SHP77 (cell line): ENCODE data around the gene LYSMD3.
"Not testable (repeated sequence)": the region's sequence is repeated elsewhere in the genome, so short reads cannot be mapped to it uniquely, and the experiment has no call there.

Experiments used
- DNase-seq, 2 experiments: peaks; one replicate each; lab custom pipeline; 2025; lab: John Stamatoyannopoulos, UW

LYSMD3 gene

GRCh38 chr5:90529194-90529938, at the start of gene LYSMD3:
TSS of gene LYSMD3 (minus strand) at chr5:90529584. CDS start at chr5:90525289, 4,295 bp downstream.
- peak; percentile 94 to 95 for DNase-seq

DNA sequence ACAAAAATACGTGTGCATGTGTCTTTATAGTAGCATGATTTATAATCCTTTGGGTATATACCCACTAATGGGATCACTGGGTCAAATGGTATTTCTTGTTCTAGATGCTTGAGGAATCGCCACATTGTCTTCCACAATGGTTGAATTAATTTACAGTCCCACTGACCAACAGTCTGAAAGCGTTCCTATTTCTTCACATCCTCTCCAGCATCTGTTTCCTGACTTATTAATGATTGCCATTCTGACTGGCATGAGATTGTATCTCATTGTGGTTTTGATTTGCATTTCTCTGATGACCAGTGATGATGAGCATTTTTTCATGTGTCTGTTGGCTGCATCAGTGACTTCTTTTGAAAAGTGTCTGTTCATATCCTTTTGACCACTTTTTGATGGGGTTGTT, 47.2 kb upstream of the LYSMD3 start:
- not testable (repeated sequence) for DNase-seq

- DNase-seq: no peak
Measured at GRCh38 chr5:90575712-90576111, 46.3 kb upstream of the LYSMD3 start.

DNA sequence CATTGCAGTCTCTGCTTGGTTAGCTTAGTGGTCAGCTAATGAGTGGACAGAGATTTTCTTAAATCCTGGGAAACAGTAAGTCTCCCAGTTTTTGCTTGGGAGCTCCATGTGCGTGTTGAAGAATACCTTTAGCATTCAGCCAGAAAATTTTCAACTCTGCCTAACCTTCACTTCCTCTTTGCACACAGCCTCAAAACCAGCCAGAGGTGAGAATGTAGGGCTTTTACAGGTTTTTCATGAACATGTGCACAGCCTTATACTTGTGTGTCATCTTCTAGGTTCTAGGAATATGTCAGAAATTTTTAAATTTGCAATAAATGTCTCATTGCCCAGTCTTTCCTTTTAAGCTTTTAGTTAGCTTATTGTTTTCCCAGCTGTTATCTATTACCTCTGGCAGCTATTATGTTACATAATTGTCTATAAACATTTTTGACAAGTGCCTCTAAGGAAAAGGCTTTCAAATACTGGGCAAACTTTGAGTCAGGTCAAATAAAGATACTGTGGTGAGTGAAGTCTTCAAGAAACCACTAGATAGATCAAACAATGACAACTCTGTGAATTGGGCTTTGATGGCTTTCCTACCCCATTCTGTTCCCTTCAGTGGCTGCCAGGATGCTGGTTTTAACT, 41.9 kb upstream of the LYSMD3 start:
- DNase-seq: no peak

DNA sequence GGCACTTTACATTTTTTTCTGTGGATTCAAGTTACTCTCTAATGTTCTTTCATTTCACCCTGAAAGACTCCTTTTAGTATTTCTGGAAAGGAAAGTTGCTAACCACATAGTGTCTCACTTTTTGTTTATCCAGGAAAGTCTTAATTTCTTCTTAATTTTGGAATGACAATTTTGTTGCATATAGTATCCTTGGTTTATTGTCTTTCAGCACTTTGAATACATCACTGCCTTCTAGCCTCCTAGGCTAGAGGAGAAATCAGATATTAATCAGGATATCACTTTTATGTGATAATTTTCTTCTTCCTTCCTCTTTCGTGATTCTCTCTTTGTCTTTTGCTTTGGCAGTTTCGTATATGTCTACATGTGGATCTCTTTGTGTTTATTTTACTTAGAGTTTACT, 40.6 kb upstream of the LYSMD3 start:
- DNase-seq: no peak

GRCh38 chr5:90569084-90569483, 39.7 kb upstream of the LYSMD3 start:
- no peak for DNase-seq

GRCh38 chr5:90565491-90565890, 36.1 kb upstream of the LYSMD3 start:
- DNase-seq: no peak

DNA sequence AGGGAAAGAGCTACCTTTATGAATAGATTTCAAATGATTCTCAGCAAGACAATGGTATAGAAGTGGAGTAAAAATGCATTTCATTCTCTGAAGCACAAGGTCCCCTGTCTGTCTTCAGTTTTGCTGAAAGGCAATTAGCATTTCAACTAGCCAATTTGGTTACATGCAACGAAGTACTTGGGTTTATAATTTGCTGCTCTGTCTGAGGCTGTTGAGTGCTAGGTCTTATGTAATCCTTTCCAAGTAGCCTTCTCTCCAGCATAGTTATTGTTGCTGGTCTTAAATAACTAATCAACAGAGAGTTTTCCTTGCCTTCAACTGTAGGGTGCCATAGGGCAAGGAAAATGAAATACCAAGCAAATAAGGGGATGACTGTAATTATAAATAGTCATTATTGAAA, 33.7 kb upstream of the LYSMD3 start:
- DNase-seq: no peak

- DNase-seq: peak; percentile 22 to 54
Measured at GRCh38 chr5:90562341-90562740, 33.0 kb upstream of the LYSMD3 start.

DNA sequence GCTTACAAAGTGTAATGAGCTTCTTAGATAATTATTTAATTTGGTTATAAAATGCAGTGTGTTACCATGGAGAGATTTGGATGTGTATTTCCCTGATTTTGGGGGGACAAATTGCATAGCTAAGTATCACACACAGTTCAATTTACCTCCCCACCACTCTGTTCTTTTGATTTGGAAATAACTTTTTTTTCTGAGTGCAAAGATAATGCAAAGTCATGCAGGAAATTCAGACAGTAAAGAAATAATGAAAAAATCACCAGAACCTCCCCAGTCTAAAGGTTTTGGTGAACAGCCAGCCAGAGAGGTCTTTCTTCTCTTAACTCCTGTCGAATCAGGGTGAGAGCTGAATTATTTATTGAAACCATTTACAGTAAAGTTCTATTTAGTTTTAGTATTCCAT, 32.4 kb upstream of the LYSMD3 start:
- DNase-seq: no peak

DNA sequence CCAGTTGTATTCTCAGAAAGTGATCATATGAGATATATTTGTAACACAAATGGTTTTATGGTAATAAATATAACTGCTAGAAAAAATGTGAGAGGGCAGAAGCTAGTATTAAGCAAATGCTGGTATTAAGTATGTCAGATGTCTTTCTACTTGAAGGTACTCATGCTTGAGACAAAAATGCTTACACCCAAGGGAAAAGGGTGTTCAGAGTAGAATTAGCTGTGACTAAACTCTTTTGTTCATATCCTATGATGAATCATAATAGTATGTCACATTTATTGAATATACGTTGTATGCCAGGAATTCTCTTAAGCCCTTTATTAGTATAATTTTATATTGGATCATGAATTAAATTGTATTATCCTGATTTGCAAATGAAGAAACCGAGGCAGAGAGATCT, 31.4 kb upstream of the LYSMD3 start:
- DNase-seq: no peak

DNA sequence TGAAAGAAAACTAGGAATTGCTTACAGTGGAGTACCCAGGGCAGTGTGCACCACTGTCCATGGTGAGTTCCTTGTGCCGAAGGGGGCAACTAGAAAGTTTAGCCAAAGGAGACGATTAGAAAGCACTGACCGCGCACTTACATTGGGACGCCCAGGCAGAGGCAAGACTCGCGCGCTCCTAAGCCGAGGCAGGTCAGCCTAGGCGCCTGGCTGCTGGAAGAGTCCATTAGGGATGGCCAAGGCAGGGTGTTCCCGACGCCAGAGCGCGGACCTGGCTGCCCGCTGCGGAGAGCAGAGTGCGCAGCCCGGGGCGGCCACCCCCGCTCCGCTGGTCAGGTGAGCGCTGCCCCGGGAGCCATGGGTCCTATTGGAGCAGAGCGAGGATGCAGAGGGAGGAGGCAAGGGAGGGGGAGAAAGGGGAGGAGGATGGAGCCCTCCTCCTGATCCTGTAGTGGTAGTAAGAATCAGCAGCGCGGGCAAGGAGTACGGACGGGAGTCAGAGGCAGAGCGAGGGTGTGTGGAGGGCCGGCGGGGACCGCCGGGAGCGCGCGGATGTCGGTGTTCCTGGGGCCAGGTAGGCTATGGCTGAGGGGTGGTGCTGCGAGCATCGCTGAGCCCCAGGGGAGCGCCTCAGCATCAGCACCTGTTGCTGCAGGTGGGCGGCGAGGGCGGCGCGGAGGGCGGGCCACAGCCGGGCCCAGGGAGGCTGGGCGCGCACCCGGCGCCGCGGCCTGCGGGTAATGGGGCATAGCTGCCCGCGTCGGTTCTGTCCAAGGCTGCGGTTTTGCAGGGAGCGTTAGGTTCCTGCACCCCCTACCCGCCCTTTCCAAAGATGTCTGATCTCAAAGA, 29.2 kb upstream of the LYSMD3 start, which contains the start of gene ADGRV1:
Gene ADGRV1, plus strand, starts transcription at position 454 of the 849 bp plus-strand sequence. Its CDS starts 99 bp downstream, at position 553.
- DNase-seq: peak; percentile 97

DNA sequence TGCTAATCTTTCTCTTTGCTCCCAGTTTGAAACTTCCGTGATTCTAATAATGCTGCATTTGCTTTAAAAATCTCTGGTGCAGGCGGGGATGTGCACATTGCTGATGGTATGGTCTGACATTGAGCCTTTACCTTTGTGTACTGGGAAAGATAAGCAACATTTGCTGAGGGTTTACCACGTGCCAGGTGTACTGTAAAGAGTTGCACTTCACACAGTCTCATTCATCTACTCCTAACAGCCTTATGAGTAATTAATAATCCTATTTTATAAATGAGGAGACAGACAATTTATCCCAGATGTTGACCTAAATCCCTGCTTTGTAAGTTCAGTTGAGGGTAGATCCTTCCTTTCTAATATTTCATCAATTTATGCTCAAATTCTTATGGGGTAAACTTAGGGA, 28.5 kb upstream of the LYSMD3 start:
- no peak for DNase-seq

DNA sequence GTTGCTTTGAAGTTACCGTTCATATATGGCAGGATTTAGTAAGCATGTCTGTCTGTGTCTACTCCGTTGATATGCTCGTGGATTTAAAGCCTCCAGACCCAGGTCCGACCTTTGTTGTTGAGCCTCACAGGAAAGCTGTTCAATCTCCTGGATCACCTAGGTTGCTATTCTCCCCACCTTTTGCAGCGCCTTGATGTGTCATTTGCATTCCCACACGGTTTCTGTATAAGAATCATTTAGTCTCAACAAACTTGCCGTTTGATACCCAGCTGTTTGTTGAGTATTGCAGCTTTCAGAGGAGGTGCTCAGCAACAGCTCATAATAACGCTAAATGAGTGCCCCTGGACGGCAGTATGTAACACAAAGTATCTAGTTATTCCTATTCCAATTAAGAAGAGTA, 28.0 kb upstream of the LYSMD3 start:
- DNase-seq: peak in 1 of 2 experiments; percentile 13

DNA sequence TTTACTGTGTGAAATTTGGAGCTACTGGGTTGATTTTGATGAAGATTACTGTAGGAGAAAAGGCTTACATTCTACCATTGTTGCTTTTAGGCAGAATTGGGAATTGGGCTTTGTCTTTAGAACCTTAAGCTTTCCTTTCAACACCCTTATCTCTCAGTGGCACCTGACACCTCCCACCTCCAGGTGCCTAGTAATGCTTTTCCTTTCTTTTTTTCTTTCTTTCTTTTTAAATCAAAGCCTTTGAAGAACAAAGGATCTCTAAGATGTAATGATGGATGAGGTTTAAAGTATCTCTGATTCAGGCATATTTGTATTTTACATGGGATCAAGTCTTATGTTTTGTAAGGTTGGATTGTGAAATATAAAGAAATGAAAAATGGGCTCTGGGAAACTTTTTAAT, 26.3 kb upstream of the LYSMD3 start:
- DNase-seq: no peak

DNA sequence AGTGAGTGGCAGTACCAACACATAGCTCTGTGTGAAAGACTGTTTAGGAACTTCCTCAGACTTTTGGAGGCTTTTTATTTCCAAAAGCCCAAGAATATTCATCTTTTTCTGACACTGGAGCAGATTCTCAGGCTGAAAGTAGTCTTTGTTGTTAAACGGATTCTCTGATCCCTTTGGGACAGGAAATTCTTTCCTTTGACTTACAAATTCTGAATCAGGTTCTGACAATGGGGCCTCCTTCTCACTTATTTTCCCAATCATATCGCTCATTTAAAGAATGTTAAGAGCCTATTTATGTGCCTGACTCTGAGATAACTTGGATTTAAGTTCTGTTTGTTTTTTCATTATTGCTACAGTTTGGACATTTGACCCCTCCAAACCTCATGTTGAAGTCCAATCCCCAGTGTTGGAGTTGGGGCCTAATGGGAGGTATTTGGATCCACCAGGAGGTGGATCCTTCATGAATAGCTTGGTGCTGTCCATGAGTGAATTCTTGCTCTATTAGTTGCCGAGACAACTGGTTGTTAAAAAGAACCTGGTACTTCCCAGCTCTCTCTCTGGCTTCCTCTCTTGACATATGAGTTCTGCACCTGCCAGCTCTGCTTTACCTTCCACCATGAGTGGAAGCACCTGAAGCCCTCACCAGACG, 25.1 kb upstream of the LYSMD3 start:
- no peak for DNase-seq

DNA sequence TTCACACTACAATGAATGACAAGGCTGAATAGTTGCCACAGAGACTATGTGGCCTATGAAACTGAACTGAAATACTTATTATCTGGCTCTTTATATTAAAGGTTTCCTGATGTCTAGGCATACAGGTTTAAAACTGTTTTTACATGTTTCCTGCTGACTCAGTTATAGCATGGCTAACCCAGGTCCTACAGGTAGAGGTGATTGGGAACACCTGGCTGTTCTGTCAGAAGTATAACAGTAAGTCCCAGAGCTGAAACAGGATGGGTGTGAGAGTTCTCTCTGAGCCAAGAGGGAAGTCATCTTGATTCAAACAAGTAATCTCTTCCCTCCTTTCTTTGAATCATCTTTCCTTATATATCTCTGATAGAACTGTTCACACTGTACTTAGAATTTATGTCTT, 24.3 kb upstream of the LYSMD3 start:
- no peak for DNase-seq

DNA sequence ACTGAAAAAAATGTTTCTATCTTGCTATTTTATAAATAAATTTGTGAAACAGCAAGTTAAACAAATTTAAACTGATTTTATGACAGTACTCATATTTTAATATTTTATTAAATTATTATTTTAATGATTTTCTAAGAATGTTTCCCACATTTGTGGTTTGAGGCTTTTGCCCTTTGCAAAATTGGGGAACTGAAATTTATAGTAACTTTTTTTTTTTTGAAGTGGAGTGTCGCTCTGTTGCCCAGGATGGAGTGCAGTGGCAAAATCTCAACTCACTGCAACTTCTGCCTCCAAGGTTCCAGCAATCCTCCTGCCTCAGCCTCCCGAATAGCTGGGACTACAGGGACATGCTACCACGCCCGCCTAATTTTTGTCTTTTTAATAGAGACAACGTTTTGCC, 22.0 kb upstream of the LYSMD3 start:
- no peak for DNase-seq

- no peak for DNase-seq
Measured at GRCh38 chr5:90550963-90551362, 21.6 kb upstream of the LYSMD3 start.

DNA sequence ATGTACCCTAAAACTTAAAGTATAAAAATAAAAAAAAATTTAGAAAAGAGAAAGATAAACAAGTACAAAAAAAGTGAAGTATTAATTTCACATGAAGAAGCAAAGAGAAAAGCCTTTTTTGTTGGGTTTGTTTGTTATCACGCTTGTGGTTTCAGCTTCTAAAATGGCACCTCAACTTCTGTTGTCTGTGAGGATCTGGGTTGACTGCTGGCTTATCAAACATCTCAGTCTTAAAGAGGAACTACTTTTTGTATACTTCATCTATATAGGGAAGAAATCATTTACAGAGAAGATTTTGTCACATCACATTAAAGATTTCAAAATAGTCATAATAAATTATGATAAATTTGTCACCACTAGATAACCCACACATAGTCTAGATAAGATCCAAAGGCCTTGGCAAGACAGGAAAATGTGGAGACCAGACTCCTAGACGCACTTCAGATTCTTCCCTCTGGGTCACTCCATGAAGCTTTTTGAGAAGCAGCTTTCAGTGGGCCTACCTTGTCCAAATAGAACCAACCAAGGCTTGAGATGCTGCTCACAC, 20.4 kb upstream of the LYSMD3 start:
- DNase-seq: no peak

- no peak for DNase-seq
Measured at GRCh38 chr5:90549223-90549622, 19.8 kb upstream of the LYSMD3 start.

DNA sequence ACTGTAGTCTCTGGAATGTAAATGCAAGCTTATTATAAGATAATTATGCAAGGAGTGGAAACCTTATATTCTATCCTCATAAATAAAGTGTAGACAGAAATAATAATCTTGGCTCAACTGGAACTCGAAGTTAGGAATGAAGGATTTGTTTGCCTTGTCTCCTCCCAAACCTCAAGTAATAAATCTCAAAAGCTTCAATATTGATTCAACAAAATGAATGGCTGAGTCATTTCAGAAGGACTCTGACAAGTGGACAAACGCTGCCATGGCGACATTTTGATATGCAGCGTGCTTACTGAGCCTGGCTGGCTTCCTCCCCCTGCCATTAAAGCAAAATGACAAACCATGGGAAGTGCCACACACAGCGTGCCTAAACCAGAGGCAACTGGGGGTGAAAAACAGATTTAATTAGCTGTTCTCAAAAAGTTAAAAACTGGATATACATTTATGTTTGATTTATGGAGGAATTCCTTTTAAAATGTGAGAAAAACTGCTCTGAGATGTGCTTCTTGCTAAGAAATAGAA, 18.7 kb upstream of the LYSMD3 start:
- peak; percentile 93 to 94 for DNase-seq
